Measurements from ENCODE around the gene SMPD1. TPM values are rescaled to one million over a fixed set of nuclear protein-coding genes. Genes with fewer than 3 reads are reported as not detected.

SMPD1 gene
- total and polyA plus RNA-seq, 12 donors = 53.8 to 88.1 (median 66.3) TPM

DNA sequence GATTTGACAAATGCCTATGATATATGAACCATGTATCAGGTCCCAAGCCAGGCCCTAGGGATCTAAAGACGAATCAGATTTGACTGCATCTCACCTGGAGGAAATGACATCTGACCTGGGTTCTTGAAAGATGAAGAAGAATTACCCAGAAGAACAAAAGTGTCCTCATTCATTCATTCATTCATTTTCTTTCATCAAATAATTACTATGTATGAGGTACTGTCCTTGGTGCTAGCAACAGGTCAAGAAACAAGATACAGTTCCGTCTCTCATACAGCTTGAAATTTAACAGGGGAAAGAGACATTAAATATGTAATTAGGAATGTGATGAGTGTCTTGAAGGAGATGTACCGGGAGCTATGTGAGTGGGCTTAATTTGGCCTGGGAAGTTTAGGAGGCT lies 30.4 kb downstream of the SMPD1 start:
- no peaks in the 10 kb centered on the region for H3K9me3 ChIP-seq
- TF ChIP-seq, protein P1, sequence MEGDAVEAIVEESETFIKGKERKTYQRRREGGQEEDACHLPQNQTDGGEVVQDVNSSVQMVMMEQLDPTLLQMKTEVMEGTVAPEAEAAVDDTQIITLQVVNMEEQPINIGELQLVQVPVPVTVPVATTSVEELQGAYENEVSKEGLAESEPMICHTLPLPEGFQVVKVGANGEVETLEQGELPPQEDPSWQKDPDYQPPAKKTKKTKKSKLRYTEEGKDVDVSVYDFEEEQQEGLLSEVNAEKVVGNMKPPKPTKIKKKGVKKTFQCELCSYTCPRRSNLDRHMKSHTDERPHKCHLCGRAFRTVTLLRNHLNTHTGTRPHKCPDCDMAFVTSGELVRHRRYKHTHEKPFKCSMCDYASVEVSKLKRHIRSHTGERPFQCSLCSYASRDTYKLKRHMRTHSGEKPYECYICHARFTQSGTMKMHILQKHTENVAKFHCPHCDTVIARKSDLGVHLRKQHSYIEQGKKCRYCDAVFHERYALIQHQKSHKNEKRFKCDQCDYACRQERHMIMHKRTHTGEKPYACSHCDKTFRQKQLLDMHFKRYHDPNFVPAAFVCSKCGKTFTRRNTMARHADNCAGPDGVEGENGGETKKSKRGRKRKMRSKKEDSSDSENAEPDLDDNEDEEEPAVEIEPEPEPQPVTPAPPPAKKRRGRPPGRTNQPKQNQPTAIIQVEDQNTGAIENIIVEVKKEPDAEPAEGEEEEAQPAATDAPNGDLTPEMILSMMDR (IDR thresholded peaks at IDR 0.05) = no peak
- intact Hi-C loops (cut with DNase I) = no loop called here
- DNase-seq = no peak
- no peak overlapping the region for H3K27ac ChIP-seq
- H3K4me1 ChIP-seq = peaks cover 4 to 25% (median 18%) of the 10 kb centered on the region in 9 donors
- H3K36me3 ChIP-seq = no peaks in the 10 kb centered on the region
- peaks cover 0 to 30% (median 0%) of the 10 kb centered on the region in 7 donors for H3K27me3 ChIP-seq
- H3K4me3 ChIP-seq = no peak overlapping the region
- ATAC-seq = no peak
- WGBS, 2 donors = 96 to 98% methylated on average over 3 of the region's 3 CpGs

DNA sequence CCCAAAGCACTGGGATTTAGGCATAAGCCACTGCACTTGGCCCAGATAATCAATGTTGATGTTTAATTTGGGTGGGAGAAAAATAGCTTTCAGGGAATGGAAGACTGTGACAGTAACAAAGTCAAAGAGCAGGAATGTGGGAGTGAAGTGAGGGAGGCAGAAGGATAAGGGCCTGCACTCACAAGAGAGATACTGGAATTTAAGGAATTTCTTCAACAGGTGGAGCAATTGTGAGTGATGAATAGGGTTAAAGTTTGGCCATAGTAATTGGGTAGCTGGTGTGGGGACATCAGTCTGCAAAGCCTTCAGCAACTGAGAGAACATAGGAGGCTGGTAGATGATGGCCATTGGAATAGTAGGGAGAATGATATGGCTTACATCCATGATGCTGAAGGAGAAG lies 37.2 kb downstream of the SMPD1 start:
- Histone ChIP-seq H3K4me1 (no peaks in the 10 kb centered on the region), H3K36me3 (no peaks in the 10 kb centered on the region), H3K9me3 (no peaks in the 10 kb centered on the region), H3K4me3 (no peak overlapping the region), H3K27me3 (peaks cover 0 to 18% (median 0%) of the 10 kb centered on the region in 7 donors), H3K27ac (no peak overlapping the region)
- TF ChIP-seq, protein P1 (IDR thresholded peaks at IDR 0.05) = no peak
- DNase-seq = no peak
- intact Hi-C loops (cut with DNase I) = no loop called here
- no peak for ATAC-seq

DNA sequence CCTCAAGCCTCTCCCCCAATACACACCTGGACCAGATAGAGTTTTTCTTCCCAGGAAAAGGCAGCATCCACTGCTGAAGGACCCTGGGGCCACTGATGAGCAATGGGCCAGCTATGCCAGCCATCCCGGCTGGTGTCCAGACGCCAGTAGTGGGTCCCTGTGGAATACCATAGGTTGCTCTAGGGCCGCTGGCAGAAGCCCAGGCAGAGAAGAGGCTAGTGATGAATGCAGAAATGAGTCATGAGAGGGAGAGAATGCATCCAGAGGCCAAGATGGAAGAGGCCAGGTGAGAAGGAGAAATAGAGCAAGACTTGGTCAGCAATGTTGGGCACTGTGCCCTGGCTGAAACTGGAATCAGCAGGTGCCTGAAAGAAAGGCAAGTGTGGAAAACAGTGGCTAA lies 41.6 kb downstream of the SMPD1 start:
- Histone ChIP-seq H3K27me3 (no peaks in the 10 kb centered on the region), H3K36me3 (no peaks in the 10 kb centered on the region), H3K4me1 (no peaks in the 10 kb centered on the region), H3K9me3 (no peaks in the 10 kb centered on the region), H3K27ac (no peak overlapping the region), H3K4me3 (no peak overlapping the region)
- DNase-seq (no peak), ATAC-seq (no peak)
- TF ChIP-seq, protein P1 (IDR thresholded peaks at IDR 0.05) = no peak
- intact Hi-C loops (cut with DNase I) = no loop called here
- 88 to 92% methylated on average over 3 of the region's 3 CpGs for WGBS, 2 donors

DNA sequence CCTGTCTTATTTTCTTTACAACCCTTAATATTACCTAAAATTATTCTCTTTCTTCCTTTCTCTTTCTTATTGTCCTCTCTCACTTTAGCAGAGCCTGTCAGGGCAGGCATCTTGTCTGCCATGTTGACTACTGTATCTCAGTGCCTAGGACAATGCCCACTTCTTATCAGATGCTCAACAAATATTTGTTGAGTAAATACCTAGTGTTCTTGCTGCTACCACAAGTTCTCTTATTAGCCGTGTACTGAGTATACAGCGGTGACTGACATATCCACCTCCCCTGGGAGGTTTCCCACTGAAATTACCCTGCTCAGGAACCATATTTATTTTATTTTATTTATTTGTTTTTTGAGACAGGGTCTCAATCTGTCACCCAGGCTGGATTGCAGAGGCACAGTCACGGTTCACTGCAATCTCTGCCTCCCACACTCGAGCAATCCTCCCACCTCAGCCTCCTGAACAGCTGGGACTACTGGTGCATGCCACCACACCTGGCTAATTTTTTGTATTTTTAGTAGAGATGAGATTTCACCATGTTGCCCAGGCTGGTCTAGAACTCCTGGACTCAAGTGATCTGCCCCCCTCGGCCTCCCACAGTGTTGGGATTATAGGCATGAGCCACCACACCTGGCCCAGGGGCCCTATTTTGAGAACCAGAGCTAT lies 43.9 kb downstream of the SMPD1 start:
- no peaks in the 10 kb centered on the region for H3K27me3 ChIP-seq
- no peaks in the 10 kb centered on the region for H3K9me3 ChIP-seq
- TF ChIP-seq, protein P1 (IDR thresholded peaks at IDR 0.05) = no peak
- no peaks in the 10 kb centered on the region for H3K36me3 ChIP-seq
- DNase-seq = no peak
- no peak for ATAC-seq
- no peak overlapping the region for H3K27ac ChIP-seq
- H3K4me3 ChIP-seq = no peak overlapping the region
- intact Hi-C loops (cut with DNase I) = no loop called here
- WGBS, 2 donors = 77 to 81% methylated on average over 5 of the region's 5 CpGs
- peaks cover 0 to 17% (median 0%) of the 10 kb centered on the region in 9 donors for H3K4me1 ChIP-seq

All from heart right ventricle (tissue), 16 donors.